DMS153 treated with DMSO at 0.1 percent for 48 hours (cell line): ENCODE results near the gene PLBD2.

Source experiments
- DNase-seq: peaks from one replicate; lab custom pipeline; 2025; ENCODE audit not compliant: unreplicated experiment; lab: John Stamatoyannopoulos, UW

PLBD2 gene

GRCh38 chr12:113440336-113440735 lies 81.9 kb downstream of the PLBD2 start:
- DNase-seq, result no peak
